Urothelium cell line (cell line): ENCODE results near the gene XAGE3.
A peak's percentile ranks its signal among the peaks of the same experiment; 100 is the strongest.
"Not testable (repeated sequence)": the region's sequence is repeated elsewhere in the genome, so short reads cannot be mapped to it uniquely, and the experiment has no call there.

Experiments
- DNase-seq: peaks from one replicate; pipeline ENCODE4 v3.0.0; 2011; ENCODE audit warnings: low spot score, mixed read lengths
- FAIRE-seq: peaks from 2 replicates; lab custom pipeline; 2011; peaks lifted over from hg19 to GRCh38; lab: Jason Lieb, UNC

Gene XAGE3, protein sequence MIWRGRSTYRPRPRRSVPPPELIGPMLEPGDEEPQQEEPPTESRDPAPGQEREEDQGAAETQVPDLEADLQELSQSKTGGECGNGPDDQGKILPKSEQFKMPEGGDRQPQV

DNA sequence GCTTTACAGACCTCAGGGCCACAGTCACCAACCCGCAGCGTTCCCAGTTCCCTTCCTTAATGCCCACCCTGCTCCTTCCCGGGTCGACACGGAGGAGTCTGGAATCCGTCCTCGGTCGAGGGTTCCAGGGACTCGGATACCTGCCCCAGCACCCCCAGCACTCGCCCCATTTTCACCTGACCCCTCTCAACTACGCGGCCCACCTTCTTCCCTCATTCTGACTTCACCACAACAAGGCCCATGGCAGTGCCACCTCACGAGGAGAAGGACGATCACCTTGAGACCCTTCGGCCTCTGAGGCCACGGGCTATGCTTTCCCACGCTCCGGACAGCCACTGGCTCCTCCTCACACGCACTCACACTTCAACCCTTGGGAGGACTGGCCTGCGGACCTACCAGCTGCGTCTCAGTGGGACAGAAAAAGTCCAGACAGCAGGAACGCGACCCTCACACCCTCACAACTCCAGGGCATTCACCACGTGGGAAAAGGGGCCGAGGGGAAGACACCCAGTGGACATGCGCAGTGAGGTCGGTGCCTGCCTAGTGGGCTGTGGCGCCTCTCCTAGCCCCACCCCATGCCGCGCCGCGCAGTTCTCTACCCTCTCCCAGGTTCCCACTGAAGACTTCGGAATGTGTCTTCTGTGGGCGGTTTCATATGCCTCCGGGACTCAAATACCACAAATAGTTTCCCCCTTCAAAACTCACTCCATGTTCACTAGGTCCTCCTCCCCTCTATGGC is at the start of gene XAGE3:
TSS of gene XAGE3 (minus strand) at position 474 of the 739 bp plus-strand sequence. CDS start 950 bp downstream, outside the sequence.
- no peak for FAIRE-seq
- DNase-seq = no peak

DNA sequence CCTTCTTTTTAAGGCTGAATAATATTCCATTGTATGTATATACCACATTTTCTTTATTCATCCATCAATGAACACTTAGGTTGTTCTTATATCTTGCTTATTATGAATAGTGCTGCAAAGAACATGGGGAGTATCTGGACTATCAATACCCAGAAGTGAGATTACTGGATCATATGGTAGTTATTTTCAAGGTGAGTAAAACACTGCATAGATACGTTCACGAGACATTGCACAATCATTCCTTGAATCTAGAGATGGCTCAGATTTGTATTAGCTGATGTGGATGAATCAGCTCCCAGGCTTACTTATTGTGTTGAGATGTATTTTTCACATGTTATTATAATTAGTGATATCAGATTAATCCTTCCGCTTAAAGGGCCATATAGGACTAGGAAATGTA is 46.8 kb upstream of the XAGE3 start:
- not testable (repeated sequence) for FAIRE-seq, DNase-seq

DNA sequence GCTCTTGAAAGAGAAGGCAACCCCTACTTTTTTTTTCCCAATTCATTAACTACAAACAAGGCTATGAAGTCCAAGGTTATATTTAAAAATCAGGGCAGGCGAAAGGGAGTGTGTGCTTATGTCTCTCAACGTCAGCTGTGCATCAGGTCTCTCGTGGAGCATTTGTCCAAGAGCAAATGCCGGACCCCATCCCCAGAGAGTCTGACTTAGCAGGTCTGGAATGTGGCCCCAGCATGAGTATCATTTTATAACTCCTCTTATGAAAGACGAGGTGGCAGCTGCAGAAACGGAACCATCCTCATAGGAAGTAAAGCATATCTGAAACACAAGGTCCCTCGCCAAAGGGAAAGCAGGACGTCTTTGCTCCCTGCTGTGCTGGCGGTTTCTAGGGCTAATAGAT is 45.8 kb upstream of the XAGE3 start:
- DNase-seq, FAIRE-seq: not testable (repeated sequence)

GRCh38 chrX:52909313-52909969 is 41.6 kb upstream of the XAGE3 start:
- FAIRE-seq, DNase-seq: not testable (repeated sequence)

DNA sequence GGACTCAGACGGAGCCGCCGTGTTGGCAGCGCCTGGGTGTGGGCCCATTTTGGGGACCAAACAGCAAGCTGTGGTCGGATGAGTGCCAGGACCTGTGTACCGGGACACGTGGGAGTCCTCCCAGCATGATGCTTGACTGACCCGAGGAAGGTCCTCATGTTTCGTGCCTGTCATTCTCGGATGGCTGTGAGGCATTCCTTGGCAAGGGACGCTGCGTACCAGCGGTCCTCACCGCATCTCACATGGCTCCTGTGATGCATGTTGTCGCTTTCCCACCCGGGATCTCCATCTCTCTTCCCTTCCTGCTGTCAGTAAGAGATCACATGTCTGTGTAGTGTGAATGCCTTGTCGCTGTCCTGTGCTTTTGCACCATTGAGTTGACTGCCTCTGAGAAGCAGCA is 40.0 kb upstream of the XAGE3 start:
- DNase-seq, FAIRE-seq: not testable (repeated sequence)

DNA sequence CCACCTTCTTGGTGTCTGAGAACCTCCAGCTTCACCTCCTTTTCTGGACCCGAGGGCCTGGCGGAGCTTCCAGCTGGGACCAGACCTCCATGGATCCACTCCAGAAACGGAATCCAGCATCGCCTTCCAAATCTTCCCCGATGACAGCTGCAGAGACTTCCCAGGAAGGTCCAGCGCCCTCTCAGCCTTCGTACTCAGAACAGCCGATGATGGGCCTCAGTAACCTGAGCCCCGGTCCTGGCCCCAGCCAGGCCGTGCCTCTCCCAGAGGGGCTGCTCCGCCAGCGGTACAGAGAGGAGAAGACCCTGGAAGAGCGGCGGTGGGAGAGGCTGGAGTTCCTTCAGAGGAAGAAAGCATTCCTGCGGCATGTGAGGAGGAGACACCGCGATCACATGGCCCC is 39.3 kb upstream of the XAGE3 start:
- DNase-seq, FAIRE-seq: not testable (repeated sequence)

DNA sequence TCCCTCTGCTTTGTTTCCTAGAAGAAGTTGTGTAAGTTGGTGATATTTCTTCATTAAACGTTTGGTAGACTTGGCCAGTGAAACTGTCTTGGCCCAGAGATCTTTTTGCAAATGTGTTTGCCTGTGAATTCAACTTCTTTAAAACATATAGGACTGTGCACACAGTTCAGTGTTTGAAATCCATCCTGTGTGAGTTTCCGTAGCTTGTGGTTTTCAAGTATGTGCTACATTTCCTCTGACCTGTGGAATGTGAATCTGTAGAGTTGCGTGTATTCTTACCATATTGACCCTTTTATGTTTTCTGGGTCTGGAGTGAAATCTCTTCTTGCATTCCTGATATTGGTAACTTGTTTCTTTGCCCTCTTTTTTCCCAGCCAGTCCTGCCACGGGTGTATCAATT is 38.2 kb upstream of the XAGE3 start:
- FAIRE-seq, DNase-seq: not testable (repeated sequence)

DNA sequence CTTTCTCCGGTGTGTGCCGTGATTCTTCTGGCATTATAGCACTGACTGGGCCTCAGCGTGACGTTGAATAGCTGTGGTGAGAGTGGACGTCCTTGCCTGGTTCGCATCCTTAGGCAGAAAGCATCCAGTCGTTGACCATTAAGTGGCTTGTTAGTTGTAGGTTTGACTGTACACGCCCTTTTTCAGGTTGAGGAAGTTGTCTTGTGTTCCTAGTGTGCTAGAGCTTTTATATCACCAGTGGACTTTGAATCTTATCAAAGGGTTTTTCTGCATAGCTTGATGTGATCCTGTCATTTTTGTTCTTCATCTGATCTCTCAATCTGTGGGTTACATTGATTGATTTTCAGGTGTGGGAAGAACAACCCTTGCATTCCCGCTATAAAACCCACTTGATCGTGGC is 37.6 kb upstream of the XAGE3 start:
- not testable (repeated sequence) for DNase-seq, FAIRE-seq

DNA sequence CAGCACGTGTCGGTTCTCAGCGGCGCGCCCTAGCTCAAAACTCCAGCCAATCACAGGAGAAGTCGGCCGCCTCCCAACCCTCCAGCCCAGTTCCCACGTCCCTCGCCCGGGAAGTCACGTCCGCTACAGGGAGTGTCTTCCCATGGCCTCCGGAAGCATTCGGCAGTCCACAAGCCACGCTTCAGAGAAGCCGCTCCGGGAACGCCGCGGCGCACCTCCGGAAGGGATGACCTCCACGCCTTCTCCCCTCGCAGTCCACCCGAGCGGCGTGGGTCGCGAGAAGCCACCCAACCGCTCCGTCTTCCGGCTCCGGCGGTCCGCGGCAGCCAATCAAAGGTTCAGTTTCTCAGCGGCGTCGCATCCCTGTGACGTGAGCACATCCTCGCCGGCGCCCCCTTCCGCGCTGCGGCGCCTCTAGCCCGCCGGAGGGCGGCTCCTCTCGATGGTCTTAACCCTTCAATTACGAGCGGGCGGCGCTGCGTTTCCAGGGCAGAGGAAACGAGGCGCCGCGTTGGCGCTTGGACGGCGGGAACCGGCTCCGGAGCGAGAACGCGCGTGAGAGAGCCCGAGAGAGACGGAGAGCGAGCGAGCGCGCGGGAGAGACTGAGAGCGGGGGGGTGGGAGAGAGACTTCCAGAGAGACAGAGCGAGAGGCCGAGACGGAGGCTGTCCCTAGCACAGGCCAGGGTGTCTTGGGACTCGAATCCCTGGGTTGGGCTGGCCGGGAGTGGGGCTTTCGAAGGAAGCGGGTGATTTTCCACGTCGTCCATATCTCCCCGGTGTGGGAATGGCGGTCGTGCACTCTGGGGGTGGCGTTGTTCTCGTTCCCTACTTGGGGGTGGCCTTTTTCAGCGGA is 29.2 kb upstream of the XAGE3 start, which contains the start of gene FAM156B:
TSS of gene FAM156B (plus strand) at position 476 of the 855 bp plus-strand sequence. CDS start 9,896 bp downstream, outside the sequence.
- not testable (repeated sequence) for DNase-seq
- peak; percentile 87 for FAIRE-seq

DNA sequence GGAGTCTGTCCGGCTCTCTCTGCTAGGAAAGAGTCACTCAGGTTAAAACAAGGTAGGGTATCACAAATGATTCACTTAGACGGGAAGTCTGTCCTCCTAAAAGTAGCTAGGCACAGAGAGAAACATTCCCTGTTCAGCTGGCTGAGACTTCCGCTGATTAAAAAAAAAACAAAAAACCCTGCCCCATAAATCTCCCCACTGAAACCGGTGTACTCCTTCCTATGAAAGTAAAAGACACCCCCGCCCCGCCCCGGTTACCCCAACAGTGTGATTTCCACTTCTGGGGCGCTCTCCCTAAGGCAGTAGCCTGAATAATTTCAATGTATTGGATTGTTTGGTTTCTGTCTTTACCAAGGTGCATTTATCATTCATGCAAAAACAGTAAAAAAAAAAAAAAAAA is 28.6 kb upstream of the XAGE3 start:
- FAIRE-seq, DNase-seq: not testable (repeated sequence)

- not testable (repeated sequence) for DNase-seq, FAIRE-seq
Observed at GRCh38 chrX:52888090-52888489, 20.2 kb upstream of the XAGE3 start.

DNA sequence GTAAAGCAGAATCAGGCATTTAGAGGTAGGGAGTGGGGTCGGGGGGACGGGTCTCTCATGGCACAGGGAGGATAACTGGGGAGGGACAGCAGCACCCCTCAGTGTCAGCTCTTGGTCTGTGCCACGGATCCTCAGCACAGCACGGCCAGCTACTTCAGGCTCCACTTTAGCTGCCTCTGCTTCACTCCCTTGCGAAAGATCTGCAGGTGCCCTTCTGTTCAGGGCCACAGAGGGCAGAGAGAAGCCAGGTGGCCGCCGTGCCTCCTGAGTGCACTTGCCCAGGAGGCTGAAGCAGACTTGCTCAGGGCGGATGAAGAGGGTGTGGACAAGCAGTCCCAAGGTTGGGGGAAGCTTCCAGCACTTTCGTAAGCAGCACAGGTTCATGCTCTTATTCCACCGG is 19.6 kb upstream of the XAGE3 start:
- not testable (repeated sequence) for FAIRE-seq, DNase-seq

DNA sequence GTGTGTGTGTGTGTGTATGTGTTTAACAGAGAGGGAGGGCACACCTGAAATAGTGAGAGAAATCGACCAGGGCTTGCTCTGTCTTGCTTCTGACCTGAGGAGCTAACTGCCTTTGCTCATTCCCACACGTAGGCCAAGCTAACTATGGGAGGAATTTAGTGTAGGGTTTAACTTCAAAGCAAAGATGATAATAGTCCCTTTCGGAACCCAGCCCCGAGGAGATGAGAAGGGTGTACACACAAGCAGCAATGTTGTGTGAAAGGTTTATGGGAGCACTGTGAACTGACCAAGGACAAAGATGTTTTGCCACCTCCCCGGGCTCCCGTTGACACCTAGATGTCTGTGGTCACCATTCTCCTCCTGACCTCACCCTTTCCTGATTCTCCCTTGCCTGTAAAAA is 8.5 kb upstream of the XAGE3 start:
- FAIRE-seq, DNase-seq: not testable (repeated sequence)

DNA sequence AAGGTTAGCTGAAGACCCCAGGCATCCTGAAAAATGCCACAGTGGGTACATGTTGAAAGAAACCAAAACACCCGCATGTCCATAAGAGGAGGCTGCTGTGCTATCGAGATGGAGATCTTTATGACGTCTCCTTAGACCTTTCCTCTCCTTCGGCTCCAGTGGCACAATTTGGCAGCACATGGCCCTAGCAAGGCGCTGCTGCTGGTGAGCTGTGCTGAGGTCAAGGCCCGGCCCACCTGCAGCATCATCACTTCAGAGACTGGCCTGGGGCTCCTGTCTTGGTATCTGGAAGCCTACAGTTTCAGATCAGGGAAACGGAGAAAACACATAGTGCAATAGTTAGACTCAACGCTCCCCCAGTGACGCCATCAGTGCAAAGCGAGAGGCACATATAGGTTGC is 7.6 kb upstream of the XAGE3 start:
- peak; percentile 27 for FAIRE-seq
- DNase-seq = not testable (repeated sequence)

DNA sequence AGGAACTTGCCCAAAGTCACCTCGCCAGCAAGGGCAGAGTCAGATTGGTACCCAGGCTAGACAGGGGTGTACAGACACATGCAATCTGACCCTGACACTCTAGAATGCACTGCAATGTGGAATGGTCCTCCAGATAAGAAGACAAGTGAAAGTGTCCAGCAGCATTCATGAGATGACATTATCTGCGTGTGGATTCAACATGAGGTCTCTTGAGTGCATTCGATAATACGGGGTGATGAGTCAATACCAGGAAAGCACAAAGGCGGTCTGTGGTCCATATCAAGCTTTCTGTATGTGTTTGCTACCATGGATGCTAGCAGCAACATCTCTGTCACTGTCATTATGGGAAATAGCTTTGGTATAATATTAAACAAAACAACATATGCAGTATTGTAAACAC is 6.8 kb upstream of the XAGE3 start:
- FAIRE-seq (no peak), DNase-seq (no peak)

- not testable (repeated sequence) for FAIRE-seq, DNase-seq
Observed at GRCh38 chrX:52873825-52874224, 5.9 kb upstream of the XAGE3 start.

- FAIRE-seq = no peak
Observed at GRCh38 chrX:52870046-52870445, 2.2 kb upstream of the XAGE3 start.

DNA sequence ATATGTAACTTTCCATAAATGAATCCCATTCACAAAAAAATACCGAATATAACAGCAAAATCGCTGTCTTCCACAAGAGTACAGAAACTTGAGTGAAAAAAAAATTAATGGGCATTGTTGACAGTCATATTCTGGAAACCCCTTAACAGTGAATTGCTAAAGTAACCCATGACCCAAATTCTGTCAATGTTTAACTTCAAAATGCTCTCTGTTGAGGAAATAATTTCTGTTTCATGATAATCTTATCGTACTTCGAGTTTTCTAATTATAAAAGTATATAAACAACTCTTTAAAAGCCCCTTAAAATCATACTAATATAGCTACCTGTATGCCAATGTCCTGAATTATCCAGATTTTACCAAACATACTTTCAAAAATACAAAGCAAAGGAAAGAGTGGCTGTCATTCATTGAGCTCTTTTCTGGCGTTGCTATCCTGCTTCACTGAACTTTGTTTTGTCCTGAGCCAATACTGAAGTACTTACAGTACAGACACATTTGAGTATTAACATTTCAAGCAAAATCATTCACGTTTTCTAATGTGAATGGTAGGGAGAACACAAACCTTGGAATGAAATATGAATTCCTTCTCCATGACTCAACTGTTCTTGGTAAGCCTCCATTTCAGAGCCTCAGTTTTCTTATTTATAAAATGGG is 2.4 kb downstream of the XAGE3 start:
- FAIRE-seq = no peak
- DNase-seq = no peak

More at GRCh38 chrX:52870046-52870445, 2.2 kb upstream of the XAGE3 start:
- DNase-seq = no peak

GRCh38 chrX:52856991-52857525 is 10.8 kb downstream of the XAGE3 start:
- not testable (repeated sequence) for DNase-seq, FAIRE-seq
